Amniotic stem cell (primary cell): ENCODE data around the gene KBTBD3.
"Not testable (repeated sequence)": the region's sequence is repeated elsewhere in the genome, so short reads cannot be mapped to it uniquely, and the experiment has no call there.

Source experiments
- DNase-seq: peaks from one replicate; lab custom pipeline; 2025; lab: John Stamatoyannopoulos, UW

KBTBD3 gene

GRCh38 chr11:106011481-106011880 is 65.7 kb downstream of the KBTBD3 start:
- no peak for DNase-seq

DNA sequence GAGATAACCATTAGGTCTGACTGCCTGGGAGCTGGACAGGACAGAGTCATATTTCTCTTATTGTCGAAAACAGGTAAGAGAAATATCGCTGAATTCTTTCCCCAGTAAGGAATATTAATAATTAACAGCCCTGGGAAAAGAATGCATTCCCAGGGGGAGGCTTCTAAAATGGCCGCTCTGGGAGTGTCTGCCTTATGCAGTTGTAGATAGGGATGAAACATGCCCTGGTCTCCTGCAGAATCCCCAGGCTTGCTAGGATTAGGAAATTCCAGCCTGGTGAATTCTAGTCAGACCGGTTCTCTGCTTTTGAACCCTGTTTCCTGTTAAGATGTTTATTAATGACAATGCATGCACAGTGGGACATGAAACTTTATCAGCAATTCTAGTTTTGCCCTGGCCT is 74.1 kb downstream of the KBTBD3 start:
- DNase-seq, result not testable (repeated sequence)

- DNase-seq, result no peak
These were observed 75.7 kb downstream of the KBTBD3 start for GRCh38 chr11:106001304-106002012.
